HG02610 (cell line): ENCODE results near the gene OMA1.

Experiments used
- ATAC-seq: cut with Tn5 transposase; IDR thresholded peaks from one replicate; pipeline ENCODE4 v1.9.1; 2021; ENCODE audit warnings: mild to moderate bottlenecking, moderate library complexity; ENCODE audit not compliant: unreplicated experiment

OMA1 gene

DNA sequence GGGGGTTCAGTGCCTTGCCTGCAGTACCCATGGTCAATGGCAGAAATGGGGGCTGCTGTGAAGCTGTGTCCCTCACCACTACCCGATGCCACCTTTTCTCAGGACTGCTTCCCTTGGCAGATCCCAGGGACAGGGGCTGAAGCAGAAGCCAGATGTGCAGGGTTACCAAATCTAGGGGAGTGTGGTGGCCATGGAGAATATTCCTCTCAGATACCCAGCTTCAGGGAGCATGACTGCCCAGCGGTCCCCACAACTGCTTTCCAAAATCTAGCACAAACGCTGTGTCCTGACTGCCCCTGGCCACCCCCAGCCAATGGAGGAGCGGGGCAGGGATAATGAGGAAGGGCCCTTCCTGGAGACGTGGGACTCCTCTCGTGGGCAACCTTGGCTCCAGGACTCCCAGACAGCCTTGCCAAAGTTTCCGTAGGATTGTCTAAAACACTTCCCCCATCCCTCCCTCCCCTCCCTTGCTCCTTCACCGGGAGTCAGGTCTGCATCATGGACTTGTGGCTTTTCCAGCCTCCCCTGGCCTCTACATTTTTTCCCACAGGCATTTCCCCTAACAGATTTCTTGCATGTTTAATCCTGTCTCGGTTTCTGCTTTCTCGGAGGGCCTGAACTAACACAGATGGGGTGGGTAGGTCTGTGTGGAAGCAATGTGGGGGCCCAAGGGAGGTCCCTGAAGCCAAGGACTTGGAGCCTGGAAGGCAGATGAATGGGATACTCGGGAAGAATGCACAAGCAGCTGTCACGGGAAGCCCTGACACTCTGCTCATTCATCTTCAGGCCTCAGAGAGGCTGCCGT lies 80.5 kb downstream of the OMA1 start:
- no peak for ATAC-seq

GRCh38 chr1:58465176-58465575 lies 81.3 kb downstream of the OMA1 start:
- ATAC-seq: no peak

DNA sequence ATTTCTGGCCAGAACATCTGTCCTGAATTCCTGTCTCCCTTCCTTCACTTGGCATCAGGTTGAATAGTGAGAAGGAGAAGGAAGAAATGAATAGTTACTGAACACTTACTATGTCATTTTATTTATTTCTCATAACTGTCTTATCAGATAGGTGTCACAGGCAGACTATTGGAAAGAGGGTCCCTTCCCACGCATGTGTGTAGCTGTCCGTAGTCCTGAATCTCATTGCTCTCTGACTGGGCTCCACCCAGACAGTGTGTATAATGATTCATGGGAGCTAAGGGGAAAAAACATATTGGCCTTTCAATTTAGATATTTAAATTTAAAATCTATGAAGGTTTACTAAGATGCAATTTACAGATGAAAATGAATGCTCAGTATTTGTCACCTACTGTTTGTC lies 86.1 kb downstream of the OMA1 start:
- no peak for ATAC-seq

- ATAC-seq: no peak
These were observed 86.6 kb downstream of the OMA1 start for GRCh38 chr1:58459911-58460310.

GRCh38 chr1:58457023-58457635 lies 89.4 kb downstream of the OMA1 start:
- ATAC-seq: no peak

- ATAC-seq: no peak
These were observed 90.1 kb downstream of the OMA1 start for GRCh38 chr1:58456470-58456869.

- ATAC-seq: no peak
These were observed 91.7 kb downstream of the OMA1 start for GRCh38 chr1:58454807-58455206.

DNA sequence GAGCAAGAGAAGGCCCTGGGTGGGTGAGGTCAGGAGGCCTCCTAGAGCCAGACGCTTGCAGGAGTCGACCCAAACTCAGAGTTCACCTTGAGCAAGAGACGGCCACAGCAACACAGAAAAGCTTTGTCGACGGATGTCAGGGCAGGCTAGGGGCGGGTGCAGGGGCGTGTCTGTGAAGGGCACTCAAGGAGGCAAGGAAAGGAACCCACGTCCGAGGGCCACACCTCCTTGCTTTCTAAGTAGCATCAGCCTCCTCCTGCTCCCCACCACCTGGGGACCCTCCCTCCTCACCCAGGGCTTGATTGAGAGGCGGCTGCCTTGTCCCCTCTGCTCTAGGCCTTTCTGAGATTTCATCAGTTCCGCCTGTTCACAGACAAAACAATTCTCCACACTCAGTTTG lies 92.1 kb downstream of the OMA1 start:
- ATAC-seq: no peak

- no peak for ATAC-seq
These were observed 94.8 kb downstream of the OMA1 start for GRCh38 chr1:58451560-58452191.

GRCh38 chr1:58447886-58448285 lies 98.6 kb downstream of the OMA1 start:
- no peak for ATAC-seq

DNA sequence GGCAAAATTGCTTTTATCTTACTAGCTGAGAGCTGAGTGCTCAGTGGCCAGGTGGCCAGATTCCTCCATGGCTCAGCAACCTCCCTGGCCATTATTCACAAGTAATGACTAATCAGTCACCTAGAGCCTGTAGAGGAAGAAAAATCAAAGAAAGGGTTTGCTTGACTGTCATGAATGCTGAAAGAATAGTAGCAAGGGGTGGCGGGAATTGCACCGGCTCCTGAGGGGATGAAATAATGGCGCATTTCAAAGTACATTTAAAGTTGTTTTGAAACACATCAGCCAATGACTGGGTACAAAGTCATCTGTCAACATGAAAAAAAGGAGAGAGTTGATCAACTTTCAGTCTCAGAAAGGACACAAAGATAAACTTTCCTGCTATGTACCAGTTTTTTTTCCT lies 99.5 kb downstream of the OMA1 start:
- no peak for ATAC-seq

DNA sequence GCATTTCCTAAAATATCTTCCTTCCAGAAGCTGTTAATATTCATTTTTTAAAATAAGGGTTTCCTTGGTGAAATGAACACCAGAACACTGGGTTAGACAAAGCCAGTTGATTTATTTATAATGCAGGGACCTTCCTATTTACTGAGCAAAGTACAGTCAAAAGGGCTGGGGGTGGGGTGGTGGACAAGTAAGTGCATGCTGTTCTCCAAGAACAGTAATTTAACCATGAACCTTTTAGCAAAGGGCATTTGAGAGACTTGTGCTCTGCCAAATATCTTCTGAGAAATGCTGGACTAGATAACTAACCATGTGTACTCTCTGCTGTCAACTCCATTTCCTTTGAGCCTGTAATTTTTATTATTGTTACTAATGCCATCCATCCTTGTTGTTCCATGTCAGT lies 100.2 kb downstream of the OMA1 start:
- no peak for ATAC-seq

GRCh38 chr1:58443986-58444868 lies 102.3 kb downstream of the OMA1 start:
- ATAC-seq: no peak

GRCh38 chr1:58442114-58442513 lies 104.4 kb downstream of the OMA1 start:
- no peak for ATAC-seq

GRCh38 chr1:58441699-58442098 lies 104.8 kb downstream of the OMA1 start:
- no peak for ATAC-seq

GRCh38 chr1:58440696-58441095 lies 105.8 kb downstream of the OMA1 start:
- ATAC-seq: no peak

- ATAC-seq: no peak
These were observed 106.6 kb downstream of the OMA1 start for GRCh38 chr1:58439946-58440345.

- ATAC-seq: no peak
These were observed 108.1 kb downstream of the OMA1 start for GRCh38 chr1:58438468-58438867.

DNA sequence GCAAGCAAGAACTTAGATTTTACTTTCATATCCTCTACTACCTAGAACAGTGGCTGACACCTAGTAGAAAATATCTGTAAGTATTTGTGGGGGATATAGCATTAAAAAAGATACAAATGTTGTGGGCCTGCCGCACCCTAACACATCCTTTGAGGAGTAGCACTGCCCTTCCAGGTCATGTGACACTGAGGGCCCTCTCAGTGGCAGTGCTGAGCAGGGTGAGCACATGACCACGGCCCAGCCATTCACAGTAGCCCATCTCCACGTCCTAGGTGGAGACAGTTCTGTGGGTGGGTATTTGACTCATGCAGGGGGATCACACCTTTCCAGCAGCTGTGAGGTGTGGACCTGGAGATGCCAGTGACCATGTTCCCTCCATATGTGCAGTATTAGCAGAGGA lies 108.9 kb downstream of the OMA1 start:
- no peak for ATAC-seq

GRCh38 chr1:58436615-58437297 lies 109.8 kb downstream of the OMA1 start:
- no peak for ATAC-seq

GRCh38 chr1:58435376-58435775 lies 111.2 kb downstream of the OMA1 start:
- ATAC-seq: no peak
